Stimulated activated CD4-positive, alpha-beta T cell treated with anti-CD3 and anti-CD28 coated beads, Interleukin-1b, Interleukin-23, amount 100 ng/mL, for 24 hours (primary cell): Measurements from ENCODE around the gene GPR171.

Source experiments
- DNase-seq, 4 experiments: peaks; one replicate each; pipeline ENCODE4 v3.0.0-alpha.2; 2020; ENCODE audit warnings: low read depth in 4 of 4, low spot score in 1 of 4

Gene GPR171

GRCh38 chr3:151214459-151214858 is 11.4 kb upstream of the GPR171 start:
- no peak for DNase-seq

- DNase-seq = no peak
Observed at GRCh38 chr3:151213881-151214280, 10.9 kb upstream of the GPR171 start.

GRCh38 chr3:151213151-151213550 is 10.1 kb upstream of the GPR171 start:
- DNase-seq = no peak

GRCh38 chr3:151210676-151211381 is 7.8 kb upstream of the GPR171 start:
- no peak for DNase-seq

- no peak for DNase-seq
Observed at GRCh38 chr3:151209654-151210053, 6.6 kb upstream of the GPR171 start.

GRCh38 chr3:151206201-151206600 is 3.2 kb upstream of the GPR171 start:
- no peak for DNase-seq

GRCh38 chr3:151205482-151205881 is 2.5 kb upstream of the GPR171 start:
- no peak for DNase-seq

GRCh38 chr3:151204530-151205402 is 1.8 kb upstream of the GPR171 start:
- DNase-seq = no peak

- no peak for DNase-seq
Observed at GRCh38 chr3:151201051-151201730, 1.8 kb downstream of the GPR171 start.

GRCh38 chr3:151200586-151200985 is 2.4 kb downstream of the GPR171 start:
- no peak for DNase-seq

- DNase-seq = no peak
Observed at GRCh38 chr3:151199554-151200438, 3.2 kb downstream of the GPR171 start.

GRCh38 chr3:151198849-151199248 is 4.2 kb downstream of the GPR171 start:
- no peak for DNase-seq

- DNase-seq = no peak
Observed at GRCh38 chr3:151197981-151198767, 4.8 kb downstream of the GPR171 start.

GRCh38 chr3:151197228-151197627 is 5.8 kb downstream of the GPR171 start:
- no peak for DNase-seq

- no peak for DNase-seq
Observed at GRCh38 chr3:151196434-151196833, 6.6 kb downstream of the GPR171 start.

GRCh38 chr3:151195826-151196225 is 7.2 kb downstream of the GPR171 start:
- DNase-seq = no peak

- DNase-seq = no peak
Observed at GRCh38 chr3:151192545-151192944, 10.5 kb downstream of the GPR171 start.

- DNase-seq = no peak
Observed at GRCh38 chr3:151191095-151191494, 11.9 kb downstream of the GPR171 start.

- DNase-seq = no peak
Observed at GRCh38 chr3:151183265-151183671, 19.7 kb downstream of the GPR171 start.
